K562 (cell line): ENCODE measurements around the gene MEX3D. TPM values are rescaled to one million over a fixed set of nuclear protein-coding genes. Genes with fewer than 3 reads are reported as not detected.

Source experiments
- EHMT2 ChIP-seq: fragments of 450-650 bp; IDR thresholded peaks from 2 replicates; pipeline ENCODE4 v1.6.1; 2018; ENCODE audit warnings: antibody characterized with exemption
- HEY1 ChIP-seq: fragments of 250-450 bp; sonication (Bioruptor Pico); IDR thresholded peaks from 2 replicates; pipeline ENCODE4 v1.5.0; 2020; ENCODE audit warnings: mild to moderate bottlenecking, moderate library complexity, borderline replicate concordance
- JUND ChIP-seq, 2 experiments: IDR thresholded peaks; 2 replicates in 1 of 2; 3 replicates in 1 of 2; pipeline ENCODE4 v1.6.1; 2011; ENCODE audit warnings: borderline replicate concordance in 2 of 2, low read depth in 2 of 2, low read length in 2 of 2, improper control_type of control experiment in 1 of 2, missing biosample characterization in 1 of 2, missing genetic modification characterization in 1 of 2, missing genetic modification reagents in 1 of 2
- MGA ChIP-seq: fragments of 450-650 bp; IDR thresholded peaks from 2 replicates; pipeline ENCODE4 v1.6.1; 2016; ENCODE audit warnings: mild to moderate bottlenecking, moderate library complexity
- SP2 ChIP-seq: IDR thresholded peaks from 2 replicates; pipeline ENCODE4 v1.6.1; 2011; ENCODE audit warnings: mild to moderate bottlenecking, low read depth, low read length, moderate library complexity; ENCODE audit not compliant: poor library complexity, severe bottlenecking; ENCODE audit errors: extremely low read depth
- ZNF696 ChIP-seq: fragments of 250-450 bp; sonication (Bioruptor Pico); conservative IDR thresholded peaks from 2 replicates; pipeline ENCODE4 v1.4.0; 2020; ENCODE audit warnings: mild to moderate bottlenecking, moderate library complexity
- polyA plus RNA-seq, 8 experiments: library from polyadenylated mRNA; depleted of rRNA in 4 of 8; stranded (reverse) in 5 of 8; unstranded in 3 of 8; fragments of >200 nt; fragmentation: Nextera tagmentation in 2 of 8; fragmentation: Illumina TruSeq in 1 of 8; extraction: Ambion mirVana in 2 of 8; extraction: Trizol in 1 of 8; gene quantifications; 2 replicates each; pipeline versions ENCODE4 v1.2.1 to v1.2.3, GENCODE V29; 2011 to 2014; ENCODE audit warnings: inconsistent platforms in 1 of 8, missing spikeins in 1 of 8
- total RNA-seq, 7 experiments: library from RNA; depleted of rRNA in 6 of 7; stranded (reverse); fragments of >200 nt in 6 of 7; fragmentation: Illumina TruSeq in 2 of 7; extraction: Trizol in 2 of 7; gene quantifications; 2 replicates each; pipeline versions ENCODE4 v1.2.1 to v1.2.3, GENCODE V29; 2011 to 2021; ENCODE audit warnings: low replicate concordance in 1 of 7

The MEX3D gene
- total and polyA plus RNA-seq, 9 of the 15 experiments (the other 6 are each of a cell fraction or from before 2014, with no cell fraction given), result 1.7 to 39.3 (median 5.7) TPM

DNA sequence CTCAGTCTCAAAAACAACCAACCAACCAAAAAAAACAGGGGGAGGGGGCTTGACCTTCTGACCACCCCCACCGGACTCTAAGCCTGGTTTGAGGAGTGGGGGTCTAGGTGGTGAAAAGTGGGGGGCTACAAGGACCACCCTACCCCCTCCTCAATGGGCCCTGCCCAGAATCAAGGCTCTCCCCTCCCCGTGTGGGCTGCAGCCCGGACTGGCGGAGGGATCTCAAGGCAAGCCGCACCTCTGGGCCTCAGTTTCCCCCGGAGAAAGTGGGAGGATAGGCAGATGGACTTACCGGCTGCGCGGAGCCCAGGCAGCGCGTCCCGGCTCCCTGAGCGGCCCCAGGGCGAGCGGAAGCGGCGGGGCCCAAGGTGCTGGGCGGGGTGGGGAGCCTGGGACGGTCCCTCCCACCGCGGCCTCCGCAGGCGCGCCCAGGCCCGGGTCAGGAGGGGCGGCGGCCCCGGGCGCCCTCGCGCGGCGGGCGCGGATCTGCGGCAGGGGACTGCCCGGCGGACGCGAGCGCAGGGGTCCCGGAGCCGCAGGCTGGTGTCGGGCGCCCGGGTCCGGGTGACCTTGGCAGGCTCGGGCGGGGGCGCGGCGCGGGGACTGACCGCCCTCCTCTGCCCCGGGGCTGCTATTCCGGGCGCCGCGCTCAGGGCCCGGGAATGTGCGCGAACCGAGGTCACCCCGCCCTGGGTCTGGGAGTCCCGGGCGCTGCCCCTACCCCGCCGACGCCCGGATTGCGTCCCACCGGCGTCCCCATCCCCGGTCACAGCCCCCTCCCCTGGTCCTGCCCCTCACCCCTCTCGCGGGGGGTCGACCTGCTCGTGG lies 55.2 kb downstream of the MEX3D start, which contains the start of gene ADAMTSL5 (continued):
- TF ChIP-seq HEY1 (CRISPR knock-in tag), result no peak
- TF ChIP-seq ZNF696, result no peak
- TF ChIP-seq MGA, result no peak
- no peak for TF ChIP-seq JUND (IDR thresholded peaks at IDR 0.05; ENCODE audit: borderline replicate concordance, low read depth, low read length)
- TF ChIP-seq JUND (tag; IDR thresholded peaks at IDR 0.05; ENCODE audit: borderline replicate concordance, low read depth, low read length), result no peak
- no peak for TF ChIP-seq SP2
- no peak for TF ChIP-seq EHMT2
